MCF 10A (cell line): Measurements from ENCODE around the gene CGB7. TPM values are rescaled to one million over a fixed set of nuclear protein-coding genes. Genes with fewer than 3 reads are reported as not detected.
"Not testable (repeated sequence)": the region's sequence is repeated elsewhere in the genome, so short reads cannot be mapped to it uniquely, and the experiment has no call there.

Source experiments
- BruUV-seq: library from RNA; stranded (reverse); fragments of 400-500 nt; replicated peaks from 2 replicates; lab custom pipeline; 2021; lab: Mats Ljungman, UMichigan
- CTCF ChIA-PET: fragments of 300-600 bp; sonication (Branson Sonifier 250); formaldehyde crosslinking; extraction: SDS; loops from one replicate; lab custom pipeline; 2021; ENCODE audit warnings: antibody characterized with exemption, inconsistent platforms; lab: Yijun Ruan, JAX
- POLR2A ChIA-PET: fragments of 300-600, 350-650 bp; sonication (Branson Sonifier 250); formaldehyde crosslinking; extraction: SDS; loops from one replicate; lab custom pipeline; 2020; ENCODE audit warnings: antibody characterized with exemption, inconsistent platforms; lab: Yijun Ruan, JAX
- DNase-seq: peaks from one replicate; pipeline ENCODE4 v3.0.0-alpha.2; 2018; ENCODE audit not compliant: unreplicated experiment
- H3K27ac Mint-ChIP-seq: one replicate; pipeline ENCODE4 v1.8.0; 2022; ENCODE audit warnings: mild to moderate bottlenecking, low read depth, mixed read lengths; ENCODE audit not compliant: unreplicated experiment
- H3K27me3 Mint-ChIP-seq: one replicate; pipeline ENCODE4 v1.8.0; 2022; ENCODE audit warnings: mixed read lengths; ENCODE audit not compliant: insufficient read depth, unreplicated experiment
- H3K36me3 Mint-ChIP-seq: one replicate; pipeline ENCODE4 v1.8.0; 2022; ENCODE audit warnings: mild to moderate bottlenecking, moderate library complexity, mixed read lengths; ENCODE audit not compliant: insufficient read depth, unreplicated experiment
- H3K4me1 Mint-ChIP-seq: one replicate; pipeline ENCODE4 v1.8.0; 2022; ENCODE audit warnings: mixed read lengths; ENCODE audit not compliant: insufficient read depth, unreplicated experiment
- H3K4me3 Mint-ChIP-seq: one replicate; pipeline ENCODE4 v1.8.0; 2022; ENCODE audit warnings: mild to moderate bottlenecking, moderate library complexity, mixed read lengths; ENCODE audit not compliant: unreplicated experiment
- H3K9me3 Mint-ChIP-seq: one replicate; pipeline ENCODE4 v1.8.0; 2022; ENCODE audit warnings: mixed read lengths; ENCODE audit not compliant: unreplicated experiment
- CTCF ChIP-seq: fragments of 200-600 bp; IDR thresholded peaks from one replicate; pipeline ENCODE4 v1.8.0; 2022; ENCODE audit warnings: antibody characterized with exemption, mild to moderate bottlenecking; ENCODE audit not compliant: unreplicated experiment
- intact Hi-C: fragments of 100-400 bp; cut with micrococcal nuclease; formaldehyde crosslinking; loops from 2 replicates; pipeline ENCODE4 v1.14.1; 2022
- total RNA-seq: library from RNA; stranded (reverse); gene quantifications from 2 replicates; pipeline ENCODE4 v1.2.3, GENCODE V29; 2022

The CGB7 gene
- total RNA-seq, 1 experiment from 2014 or later, result 2.5 TPM

- Mint-ChIP-seq H3K4me1 (peaks cover 17% of the 10 kb centered on the region), H3K27me3 (no peaks in the 10 kb centered on the region), H3K9me3 (no peaks in the 10 kb centered on the region), H3K27ac (no peak overlapping the region), H3K4me3 (no peak overlapping the region), H3K36me3 (peaks cover 2% of the 10 kb centered on the region)
- no TSS peak for BruUV-seq
- DNase-seq, result peak; percentile 26
- POLR2A ChIA-PET, result interaction anchor here (0.6 kb wide), 1 partner anchor 438 kb away, joined by 3 read pairs; no protein-coding TSS in a partner anchor
- TF ChIP-seq CTCF, result no peak
- intact Hi-C loops, result no loop called here
- CTCF ChIA-PET, result interaction anchor here (0.6 to 1.2 kb wide), 2 partner anchors 16 to 92 kb away, joined by 4 to 5 read pairs; no protein-coding TSS in a partner anchor
Measured at GRCh38 chr19:49058562-49058961, 1.0 kb upstream of the CGB7 start.

GRCh38 chr19:49056902-49057596 is 500 bp downstream of the CGB7 start:
- intact Hi-C loops, H3K27me3 Mint-ChIP-seq, BruUV-seq, DNase-seq, H3K9me3 Mint-ChIP-seq, H3K36me3 Mint-ChIP-seq, H3K27ac Mint-ChIP-seq: not testable (repeated sequence)
- ChIA-PET POLR2A (interaction anchor here (0.6 to 2.6 kb wide), 6 partner anchors 13 to 157 kb away, joined by 3 to 22 read pairs (median 4); partner anchors contain the start of genes GYS1, NUCB1 and RUVBL2), CTCF (interaction anchor here (0.6 to 1.4 kb wide), 6 partner anchors 8 to 1708 kb away, joined by 3 to 6 read pairs (median 4); no protein-coding TSS in a partner anchor)
- Mint-ChIP-seq H3K4me3 (peak overlapping the region; percentile 64), H3K4me1 (peaks cover 17% of the 10 kb centered on the region)

GRCh38 chr19:49056101-49056901 is 1.2 kb downstream of the CGB7 start:
- DNase-seq, result peak; percentile 55
- no peaks in the 10 kb centered on the region for H3K27me3 Mint-ChIP-seq
- H3K9me3 Mint-ChIP-seq, result no peaks in the 10 kb centered on the region
- no peaks in the 10 kb centered on the region for H3K36me3 Mint-ChIP-seq
- H3K27ac Mint-ChIP-seq, result no peak overlapping the region
- peaks cover 17% of the 10 kb centered on the region for H3K4me1 Mint-ChIP-seq
- BruUV-seq, result no TSS peak
- TF ChIP-seq CTCF, result peak; percentile 15
- intact Hi-C loops, result no loop called here
- POLR2A ChIA-PET, result interaction anchor here (0.6 to 2.6 kb wide), 7 partner anchors 13 to 430 kb away, joined by 3 to 22 read pairs (median 3); partner anchors contain the start of genes GYS1 and RUVBL2
- H3K4me3 Mint-ChIP-seq, result peak overlapping the region; percentile 64
- CTCF ChIA-PET, result interaction anchor here (0.6 to 1.4 kb wide), 6 partner anchors 9 to 1708 kb away, joined by 3 to 6 read pairs (median 3); no protein-coding TSS in a partner anchor

- H3K4me1 Mint-ChIP-seq, H3K36me3 Mint-ChIP-seq, intact Hi-C loops, BruUV-seq, H3K27me3 Mint-ChIP-seq, H3K9me3 Mint-ChIP-seq, CTCF ChIA-PET: not testable (repeated sequence)
- peak overlapping the region; percentile 89 for H3K27ac Mint-ChIP-seq
- POLR2A ChIA-PET, result interaction anchor here (0.6 to 1.0 kb wide), 4 partner anchors 9 to 439 kb away, joined by 3 to 5 read pairs (median 4); partner anchors contain the start of gene GYS1
- H3K4me3 Mint-ChIP-seq, result peak overlapping the region; percentile 19
- peak; percentile 65 for DNase-seq
Measured at GRCh38 chr19:49050376-49051033, 7.0 kb downstream of the CGB7 start.

GRCh38 chr19:49049834-49050233 is 7.7 kb downstream of the CGB7 start:
- H3K4me1 Mint-ChIP-seq, H3K9me3 Mint-ChIP-seq, H3K36me3 Mint-ChIP-seq, intact Hi-C loops, CTCF ChIA-PET, H3K27me3 Mint-ChIP-seq, BruUV-seq, H3K4me3 Mint-ChIP-seq, DNase-seq: not testable (repeated sequence)
- H3K27ac Mint-ChIP-seq, result peak overlapping the region; percentile 89
- POLR2A ChIA-PET, result interaction anchor here (0.6 to 1.0 kb wide), 3 partner anchors 8 to 57 kb away, joined by 3 to 5 read pairs (median 4); partner anchors contain the start of gene GYS1

- DNase-seq, H3K36me3 Mint-ChIP-seq, H3K9me3 Mint-ChIP-seq, H3K4me3 Mint-ChIP-seq, H3K4me1 Mint-ChIP-seq, BruUV-seq, H3K27ac Mint-ChIP-seq, intact Hi-C loops, H3K27me3 Mint-ChIP-seq, POLR2A ChIA-PET, CTCF ChIA-PET: not testable (repeated sequence)
Measured at GRCh38 chr19:49049011-49049410, 8.5 kb downstream of the CGB7 start, which contains the start of gene CGB8. Gene CGB8 (minus strand): TSS chr19:49049111. CDS start chr19:49048739, 372 bp downstream.
